Measurements from ENCODE around the gene OSBPL3.

The OSBPL3 gene

GRCh38 chr7:24970676-24971075 lies 9.3 kb downstream of the OSBPL3 start:
- H3K4me2 ChIP-seq (ENCODE audit: low read depth, low read length, poor library complexity, severe bottlenecking), result no peak overlapping the region
- H2AFZ ChIP-seq (ENCODE audit: low read depth, low read length, severe bottlenecking), result no peak overlapping the region
- H3K36me3 ChIP-seq (ENCODE audit: low read length), result no peaks in the 10 kb centered on the region
- H3K79me2 ChIP-seq (ENCODE audit: insufficient read depth, low read length), result peaks cover 100% of the 10 kb centered on the region
- TF ChIP-seq EZH2phosphoT487 (conservative IDR thresholded peaks at IDR 0.05; ENCODE audit: low read length), result no peak
- TF ChIP-seq, protein P1, sequence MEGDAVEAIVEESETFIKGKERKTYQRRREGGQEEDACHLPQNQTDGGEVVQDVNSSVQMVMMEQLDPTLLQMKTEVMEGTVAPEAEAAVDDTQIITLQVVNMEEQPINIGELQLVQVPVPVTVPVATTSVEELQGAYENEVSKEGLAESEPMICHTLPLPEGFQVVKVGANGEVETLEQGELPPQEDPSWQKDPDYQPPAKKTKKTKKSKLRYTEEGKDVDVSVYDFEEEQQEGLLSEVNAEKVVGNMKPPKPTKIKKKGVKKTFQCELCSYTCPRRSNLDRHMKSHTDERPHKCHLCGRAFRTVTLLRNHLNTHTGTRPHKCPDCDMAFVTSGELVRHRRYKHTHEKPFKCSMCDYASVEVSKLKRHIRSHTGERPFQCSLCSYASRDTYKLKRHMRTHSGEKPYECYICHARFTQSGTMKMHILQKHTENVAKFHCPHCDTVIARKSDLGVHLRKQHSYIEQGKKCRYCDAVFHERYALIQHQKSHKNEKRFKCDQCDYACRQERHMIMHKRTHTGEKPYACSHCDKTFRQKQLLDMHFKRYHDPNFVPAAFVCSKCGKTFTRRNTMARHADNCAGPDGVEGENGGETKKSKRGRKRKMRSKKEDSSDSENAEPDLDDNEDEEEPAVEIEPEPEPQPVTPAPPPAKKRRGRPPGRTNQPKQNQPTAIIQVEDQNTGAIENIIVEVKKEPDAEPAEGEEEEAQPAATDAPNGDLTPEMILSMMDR (IDR thresholded peaks at IDR 0.05; ENCODE audit: insufficient read depth, low read length, poor library complexity, severe bottlenecking), result no peak
- H3K9ac ChIP-seq (ENCODE audit: low read length), result no peak overlapping the region
- no peak overlapping the region for H3K27ac ChIP-seq (ENCODE audit: low read depth, low read length)
- H3K9me3 ChIP-seq (ENCODE audit: insufficient read depth, low read length), result no peaks in the 10 kb centered on the region
- H3K9me2 ChIP-seq (replicated peaks; ENCODE audit: insufficient read depth, low read length), result no peaks in the 10 kb centered on the region
- H3F3A ChIP-seq (ENCODE audit: insufficient read depth), result peaks cover 16% of the 10 kb centered on the region; the same call in 1 of the 2 replicates
- H4K20me1 ChIP-seq (ENCODE audit: low read depth, low read length), result peaks cover 79% of the 10 kb centered on the region
- H3K4me3 ChIP-seq (ENCODE audit: insufficient read depth, low read length, poor library complexity, severe bottlenecking), result no peak overlapping the region
- H3K27me3 ChIP-seq (ENCODE audit: low read length), result no peaks in the 10 kb centered on the region

DNA sequence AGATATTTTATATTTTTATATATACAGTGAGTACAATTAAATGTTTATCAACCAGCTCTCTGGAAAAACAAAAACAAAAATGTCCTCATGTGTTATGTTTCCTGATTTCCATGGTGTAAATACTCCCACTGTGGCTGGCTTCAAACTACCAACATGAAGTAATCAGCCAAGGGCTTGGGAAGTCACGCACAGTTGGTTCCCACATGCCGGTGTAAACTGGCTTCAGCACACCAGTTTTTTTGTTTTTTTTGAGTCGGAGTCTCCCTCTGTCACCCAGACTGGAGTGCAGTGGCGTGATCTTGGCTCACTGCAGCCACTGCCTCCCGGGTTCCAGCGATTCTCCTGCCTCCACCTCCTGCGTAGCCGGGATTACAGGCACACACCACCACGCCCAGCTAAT lies 11.8 kb downstream of the OSBPL3 start:
- Histone ChIP-seq H3K27me3 (ENCODE audit: low read length) (no peaks in the 10 kb centered on the region), H3K36me3 (ENCODE audit: low read length) (no peaks in the 10 kb centered on the region), H3K4me2 (ENCODE audit: low read depth, low read length, poor library complexity, severe bottlenecking) (no peak overlapping the region), H3K79me2 (ENCODE audit: insufficient read depth, low read length) (peaks cover 100% of the 10 kb centered on the region), H4K20me1 (ENCODE audit: low read depth, low read length) (peaks cover 78% of the 10 kb centered on the region), H3K9me3 (ENCODE audit: insufficient read depth, low read length) (no peaks in the 10 kb centered on the region), H3K9ac (ENCODE audit: low read length) (no peak overlapping the region), H3K9me2 (replicated peaks; ENCODE audit: insufficient read depth, low read length) (no peaks in the 10 kb centered on the region), H3K27ac (ENCODE audit: low read depth, low read length) (no peak overlapping the region), H3F3A (ENCODE audit: insufficient read depth) (peaks cover 22% of the 10 kb centered on the region; the same call in 1 of the 2 replicates), H2AFZ (ENCODE audit: low read depth, low read length, severe bottlenecking) (no peak overlapping the region), H3K4me3 (ENCODE audit: insufficient read depth, low read length, poor library complexity, severe bottlenecking) (no peak overlapping the region)
- TF ChIP-seq, protein P1 (IDR thresholded peaks at IDR 0.05; ENCODE audit: insufficient read depth, low read length, poor library complexity, severe bottlenecking), result no peak
- no peak for TF ChIP-seq EZH2phosphoT487 (conservative IDR thresholded peaks at IDR 0.05; ENCODE audit: low read length)

DNA sequence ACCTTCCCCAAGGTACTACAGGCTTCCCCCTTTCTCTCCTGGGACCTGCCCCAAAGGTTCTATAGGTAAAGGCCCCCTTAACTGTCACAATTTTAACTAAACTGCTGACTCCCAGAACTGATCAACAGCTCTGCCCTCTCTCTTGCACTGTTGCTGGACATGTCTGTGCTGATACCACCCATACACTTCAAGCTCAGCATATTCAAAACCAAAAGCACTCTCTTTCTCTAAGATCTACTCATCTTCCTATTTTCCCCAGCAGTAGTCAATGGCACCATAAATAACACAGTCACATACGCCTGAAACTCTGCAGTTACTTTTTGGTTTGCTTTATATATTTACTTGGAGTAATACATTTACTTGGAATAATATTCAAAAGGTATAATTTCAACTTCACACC lies 12.3 kb downstream of the OSBPL3 start:
- H2AFZ ChIP-seq (ENCODE audit: low read depth, low read length, severe bottlenecking), result no peak overlapping the region
- H4K20me1 ChIP-seq (ENCODE audit: low read depth, low read length), result peaks cover 73% of the 10 kb centered on the region
- H3K27ac ChIP-seq (ENCODE audit: low read depth, low read length), result 0 out of 2 replicates have a peak overlapping the region, but pooled peaks have one; percentile 19
- H3K79me2 ChIP-seq (ENCODE audit: insufficient read depth, low read length), result peaks cover 100% of the 10 kb centered on the region
- no peak for TF ChIP-seq EZH2phosphoT487 (conservative IDR thresholded peaks at IDR 0.05; ENCODE audit: low read length)
- TF ChIP-seq, protein P1 (IDR thresholded peaks at IDR 0.05; ENCODE audit: insufficient read depth, low read length, poor library complexity, severe bottlenecking), result no peak
- no peak overlapping the region for H3K4me3 ChIP-seq (ENCODE audit: insufficient read depth, low read length, poor library complexity, severe bottlenecking)
- H3F3A ChIP-seq (ENCODE audit: insufficient read depth), result peaks cover 22% of the 10 kb centered on the region; the same call in 1 of the 2 replicates
- no peaks in the 10 kb centered on the region for H3K27me3 ChIP-seq (ENCODE audit: low read length)
- H3K9me3 ChIP-seq (ENCODE audit: insufficient read depth, low read length), result no peaks in the 10 kb centered on the region
- H3K4me2 ChIP-seq (ENCODE audit: low read depth, low read length, poor library complexity, severe bottlenecking), result no peak overlapping the region
- no peaks in the 10 kb centered on the region for H3K9me2 ChIP-seq (replicated peaks; ENCODE audit: insufficient read depth, low read length)
- H3K9ac ChIP-seq (ENCODE audit: low read length), result no peak overlapping the region
- no peaks in the 10 kb centered on the region for H3K36me3 ChIP-seq (ENCODE audit: low read length)
